ENCODE results near the gene EYA4.

The EYA4 gene, protein sequence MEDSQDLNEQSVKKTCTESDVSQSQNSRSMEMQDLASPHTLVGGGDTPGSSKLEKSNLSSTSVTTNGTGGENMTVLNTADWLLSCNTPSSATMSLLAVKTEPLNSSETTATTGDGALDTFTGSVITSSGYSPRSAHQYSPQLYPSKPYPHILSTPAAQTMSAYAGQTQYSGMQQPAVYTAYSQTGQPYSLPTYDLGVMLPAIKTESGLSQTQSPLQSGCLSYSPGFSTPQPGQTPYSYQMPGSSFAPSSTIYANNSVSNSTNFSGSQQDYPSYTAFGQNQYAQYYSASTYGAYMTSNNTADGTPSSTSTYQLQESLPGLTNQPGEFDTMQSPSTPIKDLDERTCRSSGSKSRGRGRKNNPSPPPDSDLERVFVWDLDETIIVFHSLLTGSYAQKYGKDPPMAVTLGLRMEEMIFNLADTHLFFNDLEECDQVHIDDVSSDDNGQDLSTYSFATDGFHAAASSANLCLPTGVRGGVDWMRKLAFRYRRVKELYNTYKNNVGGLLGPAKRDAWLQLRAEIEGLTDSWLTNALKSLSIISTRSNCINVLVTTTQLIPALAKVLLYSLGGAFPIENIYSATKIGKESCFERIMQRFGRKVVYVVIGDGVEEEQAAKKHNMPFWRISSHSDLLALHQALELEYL

DNA sequence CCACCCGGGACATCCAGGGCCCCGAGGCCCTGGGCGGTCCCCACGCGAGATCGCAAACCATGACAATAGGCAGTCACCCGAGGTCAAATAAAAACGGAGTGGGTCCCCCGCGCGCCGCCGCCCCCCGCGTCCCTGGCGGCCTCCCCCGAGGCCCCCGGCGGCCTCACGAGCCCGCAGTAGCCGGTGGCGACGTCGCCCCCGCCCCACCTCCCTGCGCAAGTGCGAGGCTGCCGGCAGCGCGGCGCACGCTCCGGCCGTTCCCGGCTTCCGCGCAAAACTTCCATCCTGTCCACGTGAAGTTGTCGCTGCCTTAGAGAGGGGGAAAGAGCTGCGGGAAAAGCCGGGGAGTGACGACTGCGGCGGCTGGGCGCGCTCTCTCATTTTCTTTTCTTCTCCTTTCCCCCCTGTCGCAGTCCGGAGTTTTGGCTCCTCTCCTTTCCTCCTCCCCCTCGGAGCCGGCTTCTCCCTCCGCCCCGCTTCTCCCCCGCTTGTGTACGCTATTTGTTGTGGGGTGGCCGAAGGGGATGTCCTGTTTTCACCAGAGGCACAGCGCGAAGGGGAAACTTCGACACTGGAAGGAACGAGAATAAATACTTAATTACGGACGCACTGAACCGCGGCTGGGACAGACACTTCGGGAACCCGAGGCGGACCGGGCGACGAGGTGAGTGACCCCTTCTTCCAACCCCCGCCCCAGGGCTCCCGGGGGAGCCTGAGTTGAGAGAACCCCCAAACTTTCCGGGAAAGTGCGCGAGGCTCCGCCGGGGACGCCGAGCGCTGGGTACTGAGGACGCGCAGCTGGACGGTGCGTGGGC, at the start of gene EYA4:
TSS of gene EYA4 (plus strand) at position 272 of the 815 bp plus-strand sequence. CDS start 33,424 bp downstream, outside the sequence.
- no peak within 1 kb of the TSS for H3K4me3 Mint-ChIP-seq
- H3K27ac Mint-ChIP-seq = no peak within 1 kb of the TSS
- intact Hi-C loops (cut with micrococcal nuclease) = no loop called here

DNA sequence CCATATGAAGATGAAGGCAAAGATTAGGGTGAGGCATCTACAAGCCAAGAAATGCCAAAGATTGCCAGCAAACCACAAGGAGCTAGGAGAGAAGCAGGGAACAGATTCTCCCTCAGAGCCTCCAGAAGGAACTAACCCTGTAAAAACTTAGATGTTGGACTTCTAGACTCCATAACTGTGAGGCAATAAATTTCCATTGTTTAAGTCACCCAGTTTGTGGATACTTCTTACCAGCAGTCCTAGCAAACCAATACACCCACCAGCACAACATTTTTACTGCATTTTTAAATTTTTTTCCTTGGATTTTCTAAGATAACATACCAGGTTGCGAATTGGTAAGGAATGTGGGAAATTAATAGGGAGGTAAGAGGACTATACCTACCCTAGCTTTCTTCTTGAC, 47.8 kb upstream of the EYA4 start:
- H3K9me3 Mint-ChIP-seq = no peaks in the 10 kb centered on the region
- no peaks in the 10 kb centered on the region for H3K4me1 Mint-ChIP-seq (ENCODE audit: low read depth)
- H3K36me3 Mint-ChIP-seq (ENCODE audit: low read depth) = no peaks in the 10 kb centered on the region
- intact Hi-C loops (cut with micrococcal nuclease) = no loop called here
- H3K27me3 Mint-ChIP-seq = no peaks in the 10 kb centered on the region
- H3K4me3 Mint-ChIP-seq = no peak overlapping the region
- H3K27ac Mint-ChIP-seq = no peak overlapping the region

More for the DNA sequence above, at the start of gene EYA4:
- Mint-ChIP-seq H3K27me3 (peaks cover 45% of the 10 kb centered on the region), H3K9me3 (no peaks in the 10 kb centered on the region), H3K4me1 (ENCODE audit: low read depth) (peaks cover 5% of the 10 kb centered on the region), H3K36me3 (ENCODE audit: low read depth) (no peaks in the 10 kb centered on the region)

DNA sequence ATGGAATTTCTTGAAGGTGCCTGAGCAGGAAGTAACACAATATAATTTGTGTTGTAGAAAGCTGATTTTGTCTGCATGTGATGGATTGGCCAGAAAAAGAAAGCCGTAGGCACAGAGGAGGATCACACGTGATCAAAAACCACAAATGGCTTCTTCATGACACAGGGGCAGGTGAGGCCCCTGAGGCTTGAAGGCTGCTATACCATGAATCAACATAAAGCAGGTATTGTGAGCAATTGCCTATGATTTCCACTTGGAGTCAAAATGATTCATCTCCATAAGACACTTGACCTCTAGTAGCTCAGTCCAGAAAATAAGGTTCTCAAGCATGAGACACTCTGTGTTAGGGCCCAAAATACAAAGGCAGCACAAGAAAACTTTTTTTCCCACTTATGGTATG, 42.4 kb upstream of the EYA4 start:
- Mint-ChIP-seq H3K4me1 (ENCODE audit: low read depth) (no peaks in the 10 kb centered on the region), H3K27me3 (no peaks in the 10 kb centered on the region), H3K4me3 (no peak overlapping the region), H3K9me3 (no peaks in the 10 kb centered on the region), H3K27ac (no peak overlapping the region), H3K36me3 (ENCODE audit: low read depth) (no peaks in the 10 kb centered on the region)
- intact Hi-C loops (cut with micrococcal nuclease) = no loop called here

DNA sequence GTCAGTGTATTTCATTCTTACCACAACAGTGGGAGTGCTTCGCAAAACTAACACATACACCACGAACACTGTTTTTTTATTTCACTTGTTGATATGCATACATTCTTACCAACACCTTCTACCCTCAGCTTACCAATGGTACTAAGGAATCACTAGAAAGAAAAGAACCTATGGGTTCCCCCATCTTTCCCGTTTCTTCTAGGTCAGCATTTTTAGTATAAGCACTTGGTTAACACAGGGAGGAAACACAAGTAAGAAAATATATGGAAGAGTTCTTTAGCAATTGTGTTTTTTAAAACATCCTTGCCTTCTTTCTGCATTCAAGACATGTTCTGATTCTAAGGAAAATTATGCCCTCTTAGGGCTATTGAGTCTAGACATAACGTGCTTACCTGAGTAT, 39.9 kb upstream of the EYA4 start:
- intact Hi-C loops (cut with micrococcal nuclease) = no loop called here
- Mint-ChIP-seq H3K9me3 (no peaks in the 10 kb centered on the region), H3K4me1 (ENCODE audit: low read depth) (no peaks in the 10 kb centered on the region), H3K27me3 (no peaks in the 10 kb centered on the region), H3K4me3 (no peak overlapping the region), H3K27ac (no peak overlapping the region), H3K36me3 (ENCODE audit: low read depth) (no peaks in the 10 kb centered on the region)

DNA sequence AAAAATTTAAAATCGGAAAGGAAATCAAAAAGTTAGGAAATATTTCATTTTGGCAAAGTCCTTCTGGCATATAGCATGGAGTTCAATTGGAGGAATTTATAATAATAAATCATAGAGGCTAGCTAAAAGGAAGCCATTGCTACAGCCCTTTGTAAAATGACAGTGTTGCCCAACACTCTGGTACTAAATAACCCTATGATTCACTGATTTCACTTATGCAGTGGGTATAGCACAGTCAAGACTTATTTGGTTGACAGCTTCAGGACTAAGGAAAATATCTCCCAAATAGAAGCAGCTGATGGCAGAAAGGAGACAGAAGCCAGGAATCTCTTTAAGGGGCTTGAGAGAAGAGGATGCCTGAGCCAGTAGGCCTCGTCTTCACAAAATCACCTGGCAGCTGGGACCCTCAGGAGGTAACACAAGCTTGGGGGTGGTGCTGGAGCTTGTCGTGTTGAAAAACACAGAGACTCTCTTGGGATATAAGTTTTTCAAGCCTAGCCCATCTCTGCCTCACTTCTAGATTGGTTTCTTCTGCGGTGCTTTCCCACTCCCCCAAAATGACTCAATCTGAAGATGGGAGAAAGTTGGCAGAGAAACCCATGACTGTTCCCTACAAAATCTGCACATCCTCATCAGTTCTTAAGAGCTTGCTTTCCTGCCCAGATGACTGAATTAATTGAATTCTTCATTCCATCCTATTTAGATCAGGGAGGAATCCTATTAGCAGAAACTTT, 38.4 kb upstream of the EYA4 start:
- H3K27me3 Mint-ChIP-seq = no peaks in the 10 kb centered on the region
- intact Hi-C loops (cut with micrococcal nuclease) = no loop called here

DNA sequence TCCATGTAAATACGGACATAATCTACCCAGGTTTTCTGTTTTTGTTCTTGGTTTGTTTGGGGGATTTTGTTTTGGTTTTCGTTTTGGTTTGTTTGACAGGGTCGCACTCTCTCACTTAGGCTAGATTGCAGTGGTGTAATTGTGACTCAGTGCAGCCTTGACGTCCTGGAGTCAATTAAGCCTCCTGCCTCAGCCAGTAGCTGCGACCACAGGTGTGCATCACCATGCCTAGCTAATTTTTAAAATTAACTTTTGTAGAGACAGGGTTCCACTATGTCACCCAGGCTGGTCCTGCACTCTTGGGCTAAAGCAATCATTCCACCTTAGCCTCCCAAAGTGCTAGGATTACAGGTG, 37.8 kb upstream of the EYA4 start:
- Mint-ChIP-seq H3K9me3 (no peaks in the 10 kb centered on the region), H3K27me3 (no peaks in the 10 kb centered on the region), H3K27ac (no peak overlapping the region), H3K36me3 (ENCODE audit: low read depth) (no peaks in the 10 kb centered on the region), H3K4me3 (no peak overlapping the region), H3K4me1 (ENCODE audit: low read depth) (no peaks in the 10 kb centered on the region)
- intact Hi-C loops (cut with micrococcal nuclease) = no loop called here

More for the DNA sequence above, 38.4 kb upstream of the EYA4 start:
- no peak overlapping the region for H3K27ac Mint-ChIP-seq
- no peaks in the 10 kb centered on the region for H3K9me3 Mint-ChIP-seq
- no peaks in the 10 kb centered on the region for H3K36me3 Mint-ChIP-seq (ENCODE audit: low read depth)
- H3K4me3 Mint-ChIP-seq = no peak overlapping the region
- H3K4me1 Mint-ChIP-seq (ENCODE audit: low read depth) = no peaks in the 10 kb centered on the region

DNA sequence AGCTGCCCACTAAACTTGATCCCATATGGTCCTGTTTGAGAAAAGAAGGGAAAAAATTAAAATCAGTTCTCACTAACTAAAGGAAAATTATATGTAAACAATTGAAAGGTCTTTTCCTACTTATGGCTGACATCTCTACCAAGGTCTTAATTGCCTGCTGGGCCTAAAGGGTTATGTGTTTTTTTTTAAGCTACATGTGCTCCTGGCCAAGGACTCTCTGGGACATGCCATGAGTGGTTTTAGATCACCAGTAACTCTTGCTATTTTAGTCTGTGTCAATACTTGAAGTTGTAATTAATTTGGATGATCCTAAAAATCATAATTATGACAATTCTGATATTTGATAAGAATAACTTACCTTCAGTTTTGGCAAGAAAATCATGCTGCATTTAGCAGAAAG, 35.9 kb upstream of the EYA4 start:
- no peaks in the 10 kb centered on the region for H3K27me3 Mint-ChIP-seq
- no peaks in the 10 kb centered on the region for H3K4me1 Mint-ChIP-seq (ENCODE audit: low read depth)
- H3K27ac Mint-ChIP-seq = no peak overlapping the region
- intact Hi-C loops (cut with micrococcal nuclease) = no loop called here
- peaks cover 9% of the 10 kb centered on the region for H3K9me3 Mint-ChIP-seq
- H3K4me3 Mint-ChIP-seq = no peak overlapping the region
- no peaks in the 10 kb centered on the region for H3K36me3 Mint-ChIP-seq (ENCODE audit: low read depth)

DNA sequence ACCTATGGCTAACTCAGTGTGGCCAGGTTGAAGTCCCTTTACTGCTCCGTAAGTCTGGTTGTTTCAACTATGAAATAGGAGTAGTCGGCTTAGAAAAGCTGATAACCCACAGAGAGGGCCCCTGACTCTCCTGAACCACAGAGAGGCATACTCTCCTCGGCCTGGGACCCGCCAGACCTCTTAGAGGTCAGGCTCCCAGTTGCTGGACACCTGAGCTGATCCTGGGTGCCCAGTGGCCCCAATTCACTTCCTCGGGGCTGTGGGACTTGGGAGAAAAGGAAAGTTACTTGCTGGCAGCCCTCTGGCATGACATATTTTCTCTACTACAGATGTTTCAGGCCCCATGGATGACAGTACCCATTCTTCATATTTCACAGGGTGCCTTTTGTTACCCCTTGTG, 34.2 kb upstream of the EYA4 start:
- Mint-ChIP-seq H3K27ac (no peak overlapping the region), H3K9me3 (peaks cover 9% of the 10 kb centered on the region), H3K27me3 (no peaks in the 10 kb centered on the region), H3K4me3 (no peak overlapping the region), H3K4me1 (ENCODE audit: low read depth) (no peaks in the 10 kb centered on the region), H3K36me3 (ENCODE audit: low read depth) (no peaks in the 10 kb centered on the region)
- intact Hi-C loops (cut with micrococcal nuclease) = no loop called here

DNA sequence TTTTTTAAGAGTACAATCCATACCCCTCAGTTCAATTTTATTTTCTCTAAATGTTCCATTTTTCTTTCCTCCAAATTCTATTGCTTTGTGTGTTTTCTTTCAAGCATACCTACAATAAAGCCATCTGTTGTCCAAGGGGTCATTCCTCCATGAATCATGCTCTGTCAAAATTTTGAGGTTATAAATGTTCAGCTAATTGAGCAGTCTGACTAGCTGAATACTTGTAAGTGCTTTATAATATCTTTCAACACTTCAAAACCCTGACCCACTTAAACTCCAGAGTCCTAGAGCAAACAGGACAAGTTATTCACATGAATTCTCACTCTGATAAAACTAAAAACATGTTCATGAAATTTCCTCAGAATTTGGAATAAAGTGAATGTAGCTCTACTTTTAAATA, 33.4 kb upstream of the EYA4 start:
- H3K27ac Mint-ChIP-seq = no peak overlapping the region
- H3K9me3 Mint-ChIP-seq = peaks cover 9% of the 10 kb centered on the region
- no peaks in the 10 kb centered on the region for H3K27me3 Mint-ChIP-seq
- no peak overlapping the region for H3K4me3 Mint-ChIP-seq
- no peaks in the 10 kb centered on the region for H3K4me1 Mint-ChIP-seq (ENCODE audit: low read depth)
- intact Hi-C loops (cut with micrococcal nuclease) = no loop called here
- no peaks in the 10 kb centered on the region for H3K36me3 Mint-ChIP-seq (ENCODE audit: low read depth)

DNA sequence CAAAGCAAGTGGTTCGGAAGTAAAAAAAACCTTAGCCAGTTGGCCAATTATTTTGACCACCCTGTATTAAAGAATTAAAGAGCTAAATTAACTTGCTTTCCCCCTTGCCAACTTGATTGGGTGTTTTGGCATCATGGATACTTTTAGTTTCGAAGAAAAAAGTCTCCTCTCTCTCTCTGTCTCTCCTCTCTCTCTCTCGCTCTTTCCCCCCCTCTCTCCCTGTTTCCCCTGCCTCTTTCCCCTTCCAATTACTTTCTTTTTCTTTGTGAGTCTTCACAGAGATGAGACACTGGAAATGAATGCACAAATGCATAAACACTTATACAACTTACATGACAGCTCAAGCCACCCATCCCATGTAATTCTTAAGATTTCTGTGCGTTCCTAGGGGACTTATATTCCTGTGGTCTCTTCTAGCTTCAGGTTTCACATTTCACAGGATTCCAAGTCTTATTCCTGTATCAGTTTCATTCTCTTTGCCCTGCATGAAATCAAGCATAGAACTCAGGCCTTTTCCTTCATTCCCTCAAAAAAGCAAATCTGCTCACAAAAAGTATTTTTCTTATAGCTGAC, 32.9 kb upstream of the EYA4 start:
- intact Hi-C loops (cut with micrococcal nuclease) = no loop called here
- Mint-ChIP-seq H3K36me3 (ENCODE audit: low read depth) (no peaks in the 10 kb centered on the region), H3K27me3 (no peaks in the 10 kb centered on the region), H3K9me3 (peaks cover 9% of the 10 kb centered on the region), H3K4me3 (no peak overlapping the region), H3K4me1 (ENCODE audit: low read depth) (no peaks in the 10 kb centered on the region), H3K27ac (no peak overlapping the region)

DNA sequence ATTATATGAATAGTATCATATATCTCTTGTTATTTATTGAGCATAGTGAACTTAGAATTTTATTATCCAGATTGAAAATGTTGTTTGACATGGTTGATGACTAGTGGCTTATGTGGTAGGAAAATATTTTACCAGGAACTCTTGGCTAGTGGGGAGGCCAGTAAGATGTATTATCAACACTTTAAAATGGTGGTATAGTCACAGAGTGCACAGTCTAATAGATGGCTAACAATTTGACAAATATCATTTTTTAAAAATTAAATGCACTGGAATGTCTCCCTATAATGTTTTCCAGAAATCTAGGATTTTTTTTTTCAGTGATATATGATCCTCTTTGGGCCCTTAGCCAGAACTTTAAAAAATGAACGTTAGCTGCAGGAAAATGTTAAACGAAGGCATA, 26.9 kb upstream of the EYA4 start:
- no peaks in the 10 kb centered on the region for H3K4me1 Mint-ChIP-seq (ENCODE audit: low read depth)
- H3K4me3 Mint-ChIP-seq = no peak overlapping the region
- intact Hi-C loops (cut with micrococcal nuclease) = no loop called here
- H3K9me3 Mint-ChIP-seq = peaks cover 14% of the 10 kb centered on the region
- H3K27me3 Mint-ChIP-seq = no peaks in the 10 kb centered on the region
- H3K27ac Mint-ChIP-seq = no peak overlapping the region
- no peaks in the 10 kb centered on the region for H3K36me3 Mint-ChIP-seq (ENCODE audit: low read depth)

DNA sequence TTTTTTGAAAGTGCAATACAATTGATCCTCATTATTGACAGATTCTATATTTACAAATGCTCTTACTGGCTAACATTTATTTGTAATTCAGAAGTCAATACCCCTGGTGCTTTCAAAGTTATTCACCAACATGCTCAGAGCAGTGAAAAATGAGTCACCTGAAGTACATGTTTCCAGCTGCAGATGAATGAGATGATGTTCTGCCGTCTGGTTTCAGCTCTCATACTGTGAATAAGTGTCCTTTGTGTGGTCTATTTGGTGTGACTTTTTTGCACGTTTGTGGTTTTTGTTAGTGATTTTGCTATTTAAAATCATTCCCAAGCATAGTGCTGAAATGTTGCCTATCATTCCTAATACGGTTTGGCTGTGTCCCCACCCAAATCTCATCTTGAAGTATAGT, 22.3 kb upstream of the EYA4 start:
- Mint-ChIP-seq H3K4me1 (ENCODE audit: low read depth) (no peaks in the 10 kb centered on the region), H3K27me3 (no peaks in the 10 kb centered on the region), H3K27ac (no peak overlapping the region), H3K4me3 (no peak overlapping the region), H3K36me3 (ENCODE audit: low read depth) (no peaks in the 10 kb centered on the region), H3K9me3 (peaks cover 8% of the 10 kb centered on the region)
- intact Hi-C loops (cut with micrococcal nuclease) = no loop called here

DNA sequence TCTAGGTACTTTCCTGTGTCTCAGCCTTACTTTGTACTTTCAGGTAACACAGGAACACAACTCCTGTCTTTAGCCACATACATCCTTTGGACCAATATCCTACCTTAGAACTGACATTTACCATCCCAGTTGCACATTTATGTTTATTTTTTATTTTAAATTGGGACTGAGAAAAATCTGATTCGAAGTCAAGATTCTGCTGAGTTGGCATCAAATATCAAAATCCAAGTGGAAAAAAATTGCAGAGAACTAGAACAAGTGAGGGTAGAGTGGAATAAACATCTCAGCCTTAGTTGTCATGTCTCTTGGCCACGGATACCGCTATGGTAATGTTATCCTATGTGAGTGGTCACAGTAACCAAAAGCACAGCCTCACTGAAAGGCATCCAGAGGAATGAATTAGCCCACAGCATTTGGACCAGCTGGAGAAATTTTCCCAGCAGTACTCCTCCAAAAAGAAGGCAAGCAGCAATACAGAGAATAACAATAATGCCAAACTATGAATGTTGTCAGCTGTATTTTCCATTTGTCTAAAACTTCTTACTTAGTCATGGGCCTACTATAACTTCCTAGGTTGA, 17.6 kb upstream of the EYA4 start:
- intact Hi-C loops (cut with micrococcal nuclease) = no loop called here

More for the DNA sequence above, 17.6 kb upstream of the EYA4 start:
- Mint-ChIP-seq H3K4me3 (no peak overlapping the region), H3K4me1 (ENCODE audit: low read depth) (no peaks in the 10 kb centered on the region), H3K27me3 (no peaks in the 10 kb centered on the region), H3K36me3 (ENCODE audit: low read depth) (no peaks in the 10 kb centered on the region), H3K27ac (no peak overlapping the region), H3K9me3 (peaks cover 8% of the 10 kb centered on the region)

Data from dendritic cell treated with granulocyte-macrophage colony-stimulating factor and Interleukin-4, amounts not matched to agents 40 ng/mL and 50 ng/mL, for 4 days (primary cell).